ENCODE results near the gene GAL3ST2. TPM values are rescaled to one million over a fixed set of nuclear protein-coding genes. Genes with fewer than 3 reads are reported as not detected.

GAL3ST2 gene
- total and polyA plus RNA-seq, 12 donors: 0.16 to 1.8 (median 0.61) TPM; not detected in 4

- Histone ChIP-seq H3K4me1 (replicated peaks in 1 of 2) (peaks cover 0 to 7% of the 10 kb centered on the region in 2 donors), H3K4me3 (no peak overlapping the region), H3K27me3 (no peaks in the 10 kb centered on the region), H3K9me3 (replicated peaks in 1 of 3) (no peaks in the 10 kb centered on the region), H3K36me3 (replicated peaks in 1 of 2) (no peaks in the 10 kb centered on the region), H3K27ac (no peak overlapping the region)
- DNase-seq: no peak
- intact Hi-C loops (cut with DNase I): no loop called here
- no peak for TF ChIP-seq CTCF (IDR thresholded peaks at IDR 0.05)
- no peak for TF ChIP-seq POLR2A (IDR thresholded peaks at IDR 0.05)
- WGBS, 4 donors: 87 to 91% (median 90%) methylated on average over 11 of the region's 11 CpGs
These were observed 65.4 kb downstream of the GAL3ST2 start for GRCh38 chr2:241842067-241842415.

- Histone ChIP-seq H3K36me3 (replicated peaks in 1 of 2) (no peaks in the 10 kb centered on the region), H3K27me3 (no peaks in the 10 kb centered on the region), H3K27ac (peak overlapping the region in 3 of 5 donors; percentile 3 to 77 (median 29)), H3K9me3 (replicated peaks in 1 of 3) (no peaks in the 10 kb centered on the region), H3K4me1 (replicated peaks in 1 of 2) (peaks cover 0 to 7% of the 10 kb centered on the region in 2 donors), H3K4me3 (peak overlapping the region in 1 of 4 donors; percentile 26)
- TF ChIP-seq CTCF (IDR thresholded peaks at IDR 0.05): no peak
- TF ChIP-seq POLR2A (IDR thresholded peaks at IDR 0.05): no peak
- peak in 6 of 7 donors; percentile 23 to 76 (median 56) for DNase-seq
- intact Hi-C loops (cut with DNase I): no loop called here
- WGBS, 4 donors: 59 to 69% (median 62%) methylated on average over 15 to 29 of the region's 29 CpGs
These were observed 66.1 kb downstream of the GAL3ST2 start for GRCh38 chr2:241842620-241843211.

GRCh38 chr2:241843321-241844065 lies 66.9 kb downstream of the GAL3ST2 start:
- Histone ChIP-seq H3K36me3 (replicated peaks in 1 of 2) (no peaks in the 10 kb centered on the region), H3K27ac (peak overlapping the region in 3 of 5 donors; percentile 3 to 77 (median 29)), H3K4me1 (replicated peaks in 1 of 2) (peaks cover 0 to 7% of the 10 kb centered on the region in 2 donors), H3K27me3 (no peaks in the 10 kb centered on the region), H3K4me3 (peak overlapping the region in 1 of 4 donors; percentile 59), H3K9me3 (replicated peaks in 1 of 3) (no peaks in the 10 kb centered on the region)
- intact Hi-C loops (cut with DNase I): no loop called here
- WGBS, 4 donors: 50 to 81% (median 62%) methylated on average over 17 to 52 of the region's 52 CpGs
- DNase-seq: peak in 3 of 7 donors; percentile 18 to 46 (median 21)
- TF ChIP-seq POLR2A (IDR thresholded peaks at IDR 0.05): no peak
- no peak for TF ChIP-seq CTCF (IDR thresholded peaks at IDR 0.05)

- H3K4me1 ChIP-seq (replicated peaks in 1 of 2): peaks cover 0 to 7% of the 10 kb centered on the region in 2 donors
- peak; percentile 61 to 84 (median 73) for DNase-seq
- H3K36me3 ChIP-seq (replicated peaks in 1 of 2): no peaks in the 10 kb centered on the region
- TF ChIP-seq CTCF (IDR thresholded peaks at IDR 0.05) (peak in 1 of 6 experiments; percentile 34), POLR2A (IDR thresholded peaks at IDR 0.05) (peak in 1 of 2 donors; percentile 46)
- intact Hi-C loops (cut with DNase I): no loop called here
- H3K27me3 ChIP-seq: no peaks in the 10 kb centered on the region
- H3K9me3 ChIP-seq (replicated peaks in 1 of 3): no peaks in the 10 kb centered on the region
- peak overlapping the region in 1 of 4 donors; percentile 59 for H3K4me3 ChIP-seq
- 5 to 14% (median 7%) methylated on average over 28 to 65 of the region's 65 CpGs for WGBS, 4 donors
- peak overlapping the region in 1 of 5 donors; percentile 77 for H3K27ac ChIP-seq
These were observed 67.6 kb downstream of the GAL3ST2 start for GRCh38 chr2:241844066-241844728.

Data from adrenal gland (tissue), 12 donors.